ENCODE results near the gene FAM76A. TPM values are rescaled to one million over a fixed set of nuclear protein-coding genes. Genes with fewer than 3 reads are reported as not detected.

The FAM76A gene
- total RNA-seq, 1 donor from 2014 or later, result 3.4 TPM

DNA sequence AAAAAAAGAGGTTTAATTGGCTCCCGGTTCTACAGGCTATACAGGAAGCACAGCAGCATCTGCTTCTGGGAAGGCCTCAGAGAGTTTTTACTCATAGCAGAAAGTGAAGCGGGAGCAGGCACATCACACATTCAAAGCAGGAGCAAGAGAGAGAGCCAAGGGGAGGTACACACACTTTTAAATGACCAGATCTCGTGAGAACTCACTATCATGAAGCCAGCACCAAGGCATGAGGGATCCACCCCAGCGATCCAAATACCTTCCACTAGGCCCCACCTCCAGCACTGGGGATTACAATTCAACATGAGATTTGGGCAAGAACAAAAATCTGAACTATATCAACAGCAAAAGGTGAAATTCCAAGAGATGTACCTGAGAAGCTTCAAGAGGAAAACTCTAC, 20.8 kb upstream of the FAM76A start:
- Histone ChIP-seq H3K4me1 (no peaks in the 10 kb centered on the region), H3K27me3 (no peaks in the 10 kb centered on the region), H3K9me3 (no peaks in the 10 kb centered on the region), H3K36me3 (no peaks in the 10 kb centered on the region), H3K27ac (no peak overlapping the region), H3K4me3 (no peak overlapping the region)
- TF ChIP-seq, protein P1, sequence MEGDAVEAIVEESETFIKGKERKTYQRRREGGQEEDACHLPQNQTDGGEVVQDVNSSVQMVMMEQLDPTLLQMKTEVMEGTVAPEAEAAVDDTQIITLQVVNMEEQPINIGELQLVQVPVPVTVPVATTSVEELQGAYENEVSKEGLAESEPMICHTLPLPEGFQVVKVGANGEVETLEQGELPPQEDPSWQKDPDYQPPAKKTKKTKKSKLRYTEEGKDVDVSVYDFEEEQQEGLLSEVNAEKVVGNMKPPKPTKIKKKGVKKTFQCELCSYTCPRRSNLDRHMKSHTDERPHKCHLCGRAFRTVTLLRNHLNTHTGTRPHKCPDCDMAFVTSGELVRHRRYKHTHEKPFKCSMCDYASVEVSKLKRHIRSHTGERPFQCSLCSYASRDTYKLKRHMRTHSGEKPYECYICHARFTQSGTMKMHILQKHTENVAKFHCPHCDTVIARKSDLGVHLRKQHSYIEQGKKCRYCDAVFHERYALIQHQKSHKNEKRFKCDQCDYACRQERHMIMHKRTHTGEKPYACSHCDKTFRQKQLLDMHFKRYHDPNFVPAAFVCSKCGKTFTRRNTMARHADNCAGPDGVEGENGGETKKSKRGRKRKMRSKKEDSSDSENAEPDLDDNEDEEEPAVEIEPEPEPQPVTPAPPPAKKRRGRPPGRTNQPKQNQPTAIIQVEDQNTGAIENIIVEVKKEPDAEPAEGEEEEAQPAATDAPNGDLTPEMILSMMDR (IDR thresholded peaks at IDR 0.05), result no peak
- intact Hi-C loops (cut with DNase I), result no loop called here
- DNase-seq (ENCODE audit: low spot score in 2 of 2), result no peak

GRCh38 chr1:27705545-27705944, 20.2 kb upstream of the FAM76A start:
- Histone ChIP-seq H3K36me3 (no peaks in the 10 kb centered on the region), H3K27me3 (no peaks in the 10 kb centered on the region), H3K4me1 (no peaks in the 10 kb centered on the region), H3K9me3 (no peaks in the 10 kb centered on the region), H3K4me3 (no peak overlapping the region), H3K27ac (no peak overlapping the region)
- DNase-seq (ENCODE audit: low spot score in 2 of 2), result no peak
- intact Hi-C loops (cut with DNase I), result no loop called here
- TF ChIP-seq, protein P1 (IDR thresholded peaks at IDR 0.05), result no peak

- TF ChIP-seq, protein P1 (IDR thresholded peaks at IDR 0.05), result no peak
- Histone ChIP-seq H3K27ac (no peak overlapping the region), H3K27me3 (no peaks in the 10 kb centered on the region), H3K9me3 (no peaks in the 10 kb centered on the region), H3K36me3 (no peaks in the 10 kb centered on the region), H3K4me3 (no peak overlapping the region), H3K4me1 (no peaks in the 10 kb centered on the region)
- intact Hi-C loops (cut with DNase I), result no loop called here
- DNase-seq (ENCODE audit: low spot score in 2 of 2), result no peak
Observed at GRCh38 chr1:27710574-27710973, 15.2 kb upstream of the FAM76A start.

- Histone ChIP-seq H3K9me3 (peaks cover 0 to 2% of the 10 kb centered on the region in 2 donors), H3K4me3 (no peak overlapping the region), H3K27ac (no peak overlapping the region), H3K27me3 (no peaks in the 10 kb centered on the region), H3K36me3 (no peaks in the 10 kb centered on the region), H3K4me1 (no peaks in the 10 kb centered on the region)
- TF ChIP-seq, protein P1 (IDR thresholded peaks at IDR 0.05), result no peak
- DNase-seq (ENCODE audit: low spot score in 2 of 2), result no peak
- intact Hi-C loops (cut with DNase I), result no loop called here
Observed at GRCh38 chr1:27713139-27713725, 12.5 kb upstream of the FAM76A start.

DNA sequence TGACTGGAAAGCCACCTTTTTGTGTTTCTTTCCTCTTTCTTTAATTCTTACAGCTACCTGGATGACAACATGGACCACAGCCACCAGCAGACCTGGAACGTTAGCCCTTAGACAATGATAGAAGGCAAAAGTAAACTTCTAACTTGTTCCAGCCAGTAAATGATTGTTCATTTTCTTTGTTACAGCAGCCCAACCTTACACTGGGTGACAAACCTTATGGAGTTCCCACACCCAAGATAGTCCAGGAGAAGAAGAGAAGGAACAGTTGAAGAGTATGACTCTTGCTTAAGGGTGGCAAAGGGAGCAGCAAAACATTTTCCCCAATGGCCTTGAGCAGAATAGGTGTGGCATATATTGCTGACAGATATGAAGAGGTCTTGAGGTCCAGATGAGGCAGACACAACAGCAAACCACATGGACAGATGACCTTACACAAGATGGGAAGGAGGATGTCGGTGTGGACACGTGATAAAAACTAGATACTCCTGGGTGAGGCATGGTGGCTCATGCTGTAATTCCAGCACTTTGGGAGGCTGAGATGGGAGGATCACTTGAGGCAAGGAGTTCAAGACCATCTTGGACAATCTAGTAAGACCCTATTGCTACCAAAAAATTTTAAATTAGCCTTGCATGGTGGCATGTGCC, 11.8 kb upstream of the FAM76A start:
- Histone ChIP-seq H3K27me3 (no peaks in the 10 kb centered on the region), H3K4me3 (no peak overlapping the region), H3K27ac (no peak overlapping the region), H3K9me3 (peaks cover 0 to 2% of the 10 kb centered on the region in 2 donors), H3K36me3 (no peaks in the 10 kb centered on the region), H3K4me1 (no peaks in the 10 kb centered on the region)
- intact Hi-C loops (cut with DNase I), result no loop called here
- no peak for DNase-seq (ENCODE audit: low spot score in 2 of 2)
- TF ChIP-seq, protein P1 (IDR thresholded peaks at IDR 0.05), result no peak
